Measurements from ENCODE around the gene SMAD2. TPM values are rescaled to one million over a fixed set of nuclear protein-coding genes. Genes with fewer than 3 reads are reported as not detected.
A peak's percentile ranks its signal among the peaks of the same experiment; 100 is the strongest.

SMAD2 gene
- total RNA-seq, 3 donors from 2014 or later, result 115 to 158 (median 123) TPM

GRCh38 chr18:47901624-47902362 is 28.7 kb downstream of the SMAD2 start:
- TF ChIP-seq, protein P1, sequence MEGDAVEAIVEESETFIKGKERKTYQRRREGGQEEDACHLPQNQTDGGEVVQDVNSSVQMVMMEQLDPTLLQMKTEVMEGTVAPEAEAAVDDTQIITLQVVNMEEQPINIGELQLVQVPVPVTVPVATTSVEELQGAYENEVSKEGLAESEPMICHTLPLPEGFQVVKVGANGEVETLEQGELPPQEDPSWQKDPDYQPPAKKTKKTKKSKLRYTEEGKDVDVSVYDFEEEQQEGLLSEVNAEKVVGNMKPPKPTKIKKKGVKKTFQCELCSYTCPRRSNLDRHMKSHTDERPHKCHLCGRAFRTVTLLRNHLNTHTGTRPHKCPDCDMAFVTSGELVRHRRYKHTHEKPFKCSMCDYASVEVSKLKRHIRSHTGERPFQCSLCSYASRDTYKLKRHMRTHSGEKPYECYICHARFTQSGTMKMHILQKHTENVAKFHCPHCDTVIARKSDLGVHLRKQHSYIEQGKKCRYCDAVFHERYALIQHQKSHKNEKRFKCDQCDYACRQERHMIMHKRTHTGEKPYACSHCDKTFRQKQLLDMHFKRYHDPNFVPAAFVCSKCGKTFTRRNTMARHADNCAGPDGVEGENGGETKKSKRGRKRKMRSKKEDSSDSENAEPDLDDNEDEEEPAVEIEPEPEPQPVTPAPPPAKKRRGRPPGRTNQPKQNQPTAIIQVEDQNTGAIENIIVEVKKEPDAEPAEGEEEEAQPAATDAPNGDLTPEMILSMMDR (IDR thresholded peaks at IDR 0.05), result no peak
- intact Hi-C loops (cut with DNase I, micrococcal nuclease), result no loop called here
- Histone ChIP-seq H3K4me3 (no peak overlapping the region), H3K36me3 (ENCODE audit: low read depth) (no peaks in the 10 kb centered on the region), H3K4me1 (ENCODE audit: low read depth) (peaks cover 7% of the 10 kb centered on the region), H3K9me3 (peaks cover 9% of the 10 kb centered on the region)
- ATAC-seq, result peak; percentile 79
- DNase-seq, result no peak

DNA sequence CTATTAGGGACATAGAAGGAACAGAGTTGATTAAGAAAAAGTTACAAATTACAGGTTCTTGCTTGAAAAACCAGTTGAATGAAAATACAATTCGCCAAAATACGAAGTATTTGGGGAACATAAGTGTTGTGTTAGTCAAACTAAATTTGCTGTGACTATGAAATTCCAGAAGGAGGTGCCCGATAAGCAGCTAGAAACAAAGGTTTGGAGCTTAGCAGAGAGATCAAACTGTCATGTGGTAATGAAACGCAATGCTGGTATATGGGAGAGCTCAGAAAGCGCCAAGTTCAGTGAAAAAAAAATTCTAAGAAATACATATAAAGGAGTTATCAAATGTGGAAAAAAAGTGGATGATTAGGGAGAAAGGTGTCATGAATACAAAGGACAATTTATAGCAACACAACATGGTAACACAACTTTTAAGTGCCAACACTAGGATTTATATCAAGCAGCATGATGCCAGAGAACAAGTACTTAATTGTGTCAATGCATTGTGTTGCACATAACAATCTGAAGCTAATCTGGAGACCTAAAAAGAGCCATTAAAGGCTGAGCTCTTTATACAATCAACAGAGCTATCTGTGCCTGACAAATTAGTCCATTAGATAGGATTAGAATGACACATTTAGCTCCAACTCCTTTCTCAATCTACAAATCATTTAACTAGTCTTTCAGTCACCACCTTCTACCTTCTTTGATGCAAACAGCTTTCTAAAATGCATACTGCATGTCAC is 31.2 kb downstream of the SMAD2 start:
- intact Hi-C loops (cut with DNase I, micrococcal nuclease), result no loop called here
- Histone ChIP-seq H3K9me3 (no peaks in the 10 kb centered on the region), H3K36me3 (ENCODE audit: low read depth) (no peaks in the 10 kb centered on the region), H3K4me1 (ENCODE audit: low read depth) (peaks cover 7% of the 10 kb centered on the region), H3K4me3 (no peak overlapping the region)
- TF ChIP-seq, protein P1 (IDR thresholded peaks at IDR 0.05), result no peak
- ATAC-seq (no peak), DNase-seq (no peak)

GRCh38 chr18:47898696-47899095 is 31.8 kb downstream of the SMAD2 start:
- Histone ChIP-seq H3K4me3 (no peak overlapping the region), H3K9me3 (no peaks in the 10 kb centered on the region), H3K4me1 (ENCODE audit: low read depth) (peaks cover 7% of the 10 kb centered on the region), H3K36me3 (ENCODE audit: low read depth) (no peaks in the 10 kb centered on the region)
- intact Hi-C loops (cut with DNase I, micrococcal nuclease), result no loop called here
- TF ChIP-seq, protein P1 (IDR thresholded peaks at IDR 0.05), result no peak
- ATAC-seq (no peak), DNase-seq (no peak)

GRCh38 chr18:47898055-47898454 is 32.4 kb downstream of the SMAD2 start:
- intact Hi-C loops (cut with DNase I, micrococcal nuclease), result no loop called here
- ATAC-seq, result no peak
- Histone ChIP-seq H3K36me3 (ENCODE audit: low read depth) (no peaks in the 10 kb centered on the region), H3K9me3 (no peaks in the 10 kb centered on the region), H3K4me1 (ENCODE audit: low read depth) (peaks cover 7% of the 10 kb centered on the region), H3K4me3 (no peak overlapping the region)
- TF ChIP-seq, protein P1 (IDR thresholded peaks at IDR 0.05), result no peak
- no peak for DNase-seq

DNA sequence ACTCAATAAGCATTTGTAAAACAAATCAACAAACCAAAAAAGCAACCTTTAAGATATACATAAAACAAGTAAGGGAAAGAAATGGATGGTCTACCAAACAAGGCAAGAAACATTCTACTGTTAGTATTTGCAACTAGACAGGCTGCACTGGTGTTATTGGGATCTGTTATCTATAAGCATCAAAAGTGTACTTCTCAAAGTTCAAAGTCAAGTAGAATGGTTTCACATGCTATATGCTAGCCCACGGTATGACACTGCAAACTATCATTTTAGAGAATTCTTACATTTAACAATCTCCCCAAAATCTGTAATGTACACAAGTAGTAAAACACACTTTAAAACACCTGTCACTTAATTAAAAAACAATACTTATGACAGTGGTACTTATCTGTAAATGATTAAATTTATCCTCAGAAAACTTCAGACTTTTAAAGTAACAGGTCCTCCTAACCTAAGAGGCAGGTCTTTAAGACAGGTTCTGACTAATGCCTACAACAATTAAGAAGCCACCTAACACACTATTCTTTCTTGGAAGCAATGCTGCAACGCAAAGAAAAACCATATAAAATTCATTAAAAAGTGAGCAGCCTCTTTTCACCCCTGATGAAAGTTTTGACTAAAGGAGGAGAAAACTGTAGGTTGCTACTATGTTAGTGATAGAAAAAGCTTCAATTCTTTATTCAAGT is 34.8 kb downstream of the SMAD2 start:
- Histone ChIP-seq H3K4me3 (no peak overlapping the region), H3K36me3 (ENCODE audit: low read depth) (no peaks in the 10 kb centered on the region), H3K9me3 (no peaks in the 10 kb centered on the region), H3K4me1 (ENCODE audit: low read depth) (peaks cover 3% of the 10 kb centered on the region)
- TF ChIP-seq, protein P1 (IDR thresholded peaks at IDR 0.05), result no peak
- intact Hi-C loops (cut with DNase I, micrococcal nuclease), result no loop called here
- DNase-seq (no peak), ATAC-seq (no peak)
